DMS53 treated with DMSO at 0.1 percent for 48 hours (cell line): ENCODE data around the gene TXK.
"Not testable (repeated sequence)": the region's sequence is repeated elsewhere in the genome, so short reads cannot be mapped to it uniquely, and the experiment has no call there.

Experiments
- DNase-seq: peaks from one replicate; lab custom pipeline; 2025; ENCODE audit not compliant: unreplicated experiment; lab: John Stamatoyannopoulos, UW

Gene TXK

GRCh38 chr4:48134081-48134480 lies at the start of gene TXK:
TSS of gene TXK (minus strand) at chr4:48134250. CDS start at chr4:48134170, 80 bp downstream.
- no peak for DNase-seq

GRCh38 chr4:48180234-48180633 lies 46.2 kb upstream of the TXK start:
- no peak for DNase-seq

- DNase-seq = peak; percentile 96
Observed at GRCh38 chr4:48178931-48179330, 44.9 kb upstream of the TXK start.

- peak; percentile 62 for DNase-seq
Observed at GRCh38 chr4:48175806-48176205, 41.8 kb upstream of the TXK start.

GRCh38 chr4:48175328-48175727 lies 41.3 kb upstream of the TXK start:
- no peak for DNase-seq

- DNase-seq = peak; percentile 77
Observed at GRCh38 chr4:48173056-48173991, 39.3 kb upstream of the TXK start.

- no peak for DNase-seq
Observed at GRCh38 chr4:48172651-48173050, 38.6 kb upstream of the TXK start.

- DNase-seq = no peak
Observed at GRCh38 chr4:48169636-48170035, 35.6 kb upstream of the TXK start.

- DNase-seq = no peak
Observed at GRCh38 chr4:48167538-48168263, 33.7 kb upstream of the TXK start.

- DNase-seq = not testable (repeated sequence)
Observed at GRCh38 chr4:48164561-48164960, 30.5 kb upstream of the TXK start.

- DNase-seq = no peak
Observed at GRCh38 chr4:48163746-48164145, 29.7 kb upstream of the TXK start.

- no peak for DNase-seq
Observed at GRCh38 chr4:48162162-48162561, 28.1 kb upstream of the TXK start.

GRCh38 chr4:48157271-48157670 lies 23.2 kb upstream of the TXK start:
- no peak for DNase-seq

- no peak for DNase-seq
Observed at GRCh38 chr4:48156423-48156822, 22.4 kb upstream of the TXK start.

- no peak for DNase-seq
Observed at GRCh38 chr4:48153791-48154550, 19.9 kb upstream of the TXK start.

- no peak for DNase-seq
Observed at GRCh38 chr4:48152259-48152658, 18.2 kb upstream of the TXK start.

- no peak for DNase-seq
Observed at GRCh38 chr4:48149827-48150370, 15.8 kb upstream of the TXK start.

- no peak for DNase-seq
Observed at GRCh38 chr4:48147621-48148020, 13.6 kb upstream of the TXK start.

GRCh38 chr4:48141048-48141447 lies 7.0 kb upstream of the TXK start:
- DNase-seq = peak; percentile 51

GRCh38 chr4:48139691-48140090 lies 5.6 kb upstream of the TXK start:
- no peak for DNase-seq

- DNase-seq = no peak
Observed at GRCh38 chr4:48138936-48139335, 4.9 kb upstream of the TXK start.
